Measurements from ENCODE around the gene LMNTD1.

The LMNTD1 gene

DNA sequence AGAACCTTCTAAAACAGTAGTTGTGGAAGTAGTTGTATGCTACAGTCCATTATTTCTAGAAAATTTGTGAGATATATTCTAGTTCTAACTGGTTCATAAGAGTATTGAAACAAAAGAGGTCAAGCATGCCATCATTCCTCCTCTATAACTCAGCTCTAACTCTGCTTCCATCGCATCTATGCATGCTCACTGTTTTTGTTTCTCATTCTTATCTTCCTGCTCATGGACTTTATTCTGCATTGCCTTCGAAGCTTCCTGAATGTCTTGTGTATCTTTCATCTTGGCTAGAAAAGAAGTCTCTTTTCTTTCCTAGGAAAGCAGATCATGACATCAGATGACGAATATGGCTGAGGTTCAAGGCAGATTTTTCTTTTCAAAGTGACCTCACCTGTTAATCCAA is 402 bp downstream of the LMNTD1 start:
- DNase-seq (ENCODE audit: low read depth): no peak

DNA sequence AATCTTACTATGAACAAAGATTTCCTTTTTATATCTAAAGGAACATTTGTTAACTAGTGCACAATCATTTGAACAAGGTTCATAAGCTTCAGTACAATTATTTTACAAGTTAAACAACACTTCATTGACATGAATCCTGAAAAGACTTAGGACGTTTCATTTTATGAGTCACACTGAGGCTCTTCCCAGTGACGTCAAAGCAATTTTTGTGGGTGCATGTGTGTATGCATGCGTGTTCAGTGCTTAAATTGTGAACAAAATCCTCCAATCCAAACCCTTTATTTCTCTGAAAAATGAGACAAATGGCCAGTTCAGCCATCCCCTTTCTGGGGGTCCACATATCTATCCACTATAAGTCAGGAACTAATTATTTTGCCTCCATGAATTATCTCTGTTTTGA is 2.9 kb downstream of the LMNTD1 start:
- DNase-seq (ENCODE audit: low read depth): no peak

- DNase-seq (ENCODE audit: low read depth): no peak
Observed at GRCh38 chr12:25549120-25549519, 4.0 kb downstream of the LMNTD1 start.

GRCh38 chr12:25546318-25546717 is 6.8 kb downstream of the LMNTD1 start:
- DNase-seq (ENCODE audit: low read depth): no peak

GRCh38 chr12:25533150-25533549 is 19.9 kb downstream of the LMNTD1 start:
- no peak for DNase-seq (ENCODE audit: low read depth)

DNA sequence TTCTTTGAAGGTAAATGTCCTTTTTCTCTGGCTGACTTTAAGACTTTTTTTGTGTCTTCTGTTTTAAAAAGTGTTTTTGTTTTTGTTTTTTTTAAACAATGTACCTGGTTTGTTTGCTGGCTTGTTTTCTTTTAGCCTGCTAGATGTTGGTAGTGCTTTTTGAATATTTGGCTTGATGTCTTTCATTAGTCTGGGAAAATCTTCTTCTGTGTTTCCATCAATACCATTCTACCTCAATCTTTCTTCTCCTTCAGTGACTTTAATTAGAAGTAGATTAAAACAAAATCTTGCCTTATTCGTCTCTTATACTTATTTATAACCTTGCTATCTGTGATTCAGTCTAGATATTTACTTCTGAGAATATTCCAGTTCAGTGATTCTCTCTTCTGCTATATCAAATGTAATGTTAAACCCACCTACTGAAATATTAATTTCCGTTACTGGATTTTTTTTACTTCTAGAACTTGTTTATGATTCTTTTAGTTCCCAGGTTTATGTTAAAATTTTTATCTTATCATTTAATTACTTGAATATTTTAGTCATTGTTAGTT is 21.5 kb downstream of the LMNTD1 start:
- DNase-seq (ENCODE audit: low read depth): no peak

GRCh38 chr12:25529738-25530137 is 23.3 kb downstream of the LMNTD1 start:
- DNase-seq (ENCODE audit: low read depth): no peak

DNA sequence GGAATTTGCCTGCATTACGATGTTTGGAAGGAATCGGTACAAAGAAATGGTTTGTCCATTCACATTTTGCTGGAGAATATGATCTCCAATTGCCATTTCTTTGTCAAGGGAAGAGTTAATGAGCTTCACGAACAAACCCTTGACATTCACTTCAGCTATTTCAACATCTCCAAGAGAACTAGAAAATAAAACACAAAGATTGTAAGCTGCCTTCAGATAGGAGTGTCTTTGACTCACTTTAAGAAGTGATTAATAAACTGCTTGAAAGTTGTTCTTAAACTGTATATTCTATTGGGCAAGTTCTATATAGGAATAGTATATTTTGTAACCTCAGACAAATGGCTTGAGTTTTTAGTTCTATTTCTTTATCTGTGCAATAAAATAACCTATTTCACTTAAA is 26.3 kb downstream of the LMNTD1 start:
- no peak for DNase-seq (ENCODE audit: low read depth)

GRCh38 chr12:25524366-25524765 is 28.7 kb downstream of the LMNTD1 start:
- DNase-seq (ENCODE audit: low read depth): no peak

DNA sequence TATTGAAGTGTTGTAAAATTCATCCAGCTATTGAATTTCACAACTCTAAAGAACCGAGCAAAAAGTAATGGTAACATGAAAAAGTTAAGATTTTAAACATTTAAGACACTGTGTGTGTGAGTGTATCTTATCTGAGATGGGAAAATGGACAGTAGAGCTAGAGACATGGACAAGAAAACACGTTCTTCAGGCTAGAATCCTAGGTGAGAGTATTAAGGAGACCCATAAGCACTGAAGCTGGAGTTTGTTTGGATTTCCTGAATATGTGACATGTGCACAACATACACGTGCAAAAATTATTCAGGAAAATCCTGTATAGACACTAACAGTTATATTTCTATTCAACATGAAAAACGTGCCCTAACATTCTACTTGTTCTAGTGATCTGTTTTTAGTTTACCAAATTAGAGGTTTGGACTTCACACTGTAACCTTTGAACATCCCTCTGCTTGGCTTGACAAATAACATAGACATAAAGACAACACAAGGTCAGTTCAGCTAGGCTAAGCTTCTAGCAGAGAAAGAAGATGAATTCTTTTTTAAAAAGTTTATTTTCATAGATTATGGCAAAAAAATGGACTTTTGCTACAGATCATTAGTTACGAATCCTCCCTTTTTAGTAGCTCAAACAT is 31.3 kb downstream of the LMNTD1 start:
- no peak for DNase-seq (ENCODE audit: low read depth)

GRCh38 chr12:25518512-25518911 is 34.6 kb downstream of the LMNTD1 start:
- DNase-seq (ENCODE audit: low read depth): peak; percentile 1

- no peak for DNase-seq (ENCODE audit: low read depth)
Observed at GRCh38 chr12:25504744-25505143, 48.3 kb downstream of the LMNTD1 start.

- no peak for DNase-seq (ENCODE audit: low read depth)
Observed at GRCh38 chr12:25503666-25504065, 49.4 kb downstream of the LMNTD1 start.

DNA sequence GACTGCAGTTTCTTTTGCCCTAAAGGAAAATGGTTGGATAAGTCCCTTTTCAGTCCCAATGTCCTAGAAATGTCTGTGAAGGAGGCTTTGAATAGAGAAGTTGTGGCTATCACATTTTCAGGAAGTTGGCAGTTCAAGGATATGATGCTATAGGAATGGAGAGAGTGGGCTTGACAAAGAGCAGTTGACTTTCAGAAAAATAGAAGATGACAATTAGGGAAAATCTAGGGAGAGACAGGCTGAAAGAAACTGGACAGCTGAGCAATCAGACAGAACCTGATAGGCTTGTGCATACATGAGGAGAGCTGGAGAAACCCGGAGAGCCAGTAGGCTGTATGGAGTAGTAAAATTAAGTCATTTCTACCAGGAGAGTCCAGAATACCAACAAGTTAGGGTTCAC is 50.5 kb downstream of the LMNTD1 start:
- no peak for DNase-seq (ENCODE audit: low read depth)

- no peak for DNase-seq (ENCODE audit: low read depth)
Observed at GRCh38 chr12:25502118-25502517, 51.0 kb downstream of the LMNTD1 start.

DNA sequence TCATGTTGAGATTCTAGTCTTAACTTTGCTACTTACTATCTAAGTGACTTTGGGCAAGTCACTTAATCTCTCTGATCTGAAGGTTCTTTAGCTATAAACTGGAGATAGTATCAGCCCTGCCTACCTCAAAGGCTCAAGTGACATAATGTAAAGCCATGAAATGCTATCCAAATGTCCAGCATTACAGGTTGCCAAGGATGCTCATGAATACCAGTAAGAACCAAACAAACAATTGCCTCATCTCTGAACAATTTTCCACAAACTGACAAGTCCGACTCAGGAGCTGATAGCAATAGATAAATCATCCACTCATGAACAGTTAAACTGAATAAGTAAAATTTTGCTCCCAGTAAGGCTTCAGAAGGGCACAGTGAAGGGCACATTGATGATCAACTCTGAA is 51.5 kb downstream of the LMNTD1 start:
- DNase-seq (ENCODE audit: low read depth): no peak

- no peak for DNase-seq (ENCODE audit: low read depth)
Observed at GRCh38 chr12:25500651-25501050, 52.4 kb downstream of the LMNTD1 start.

DNA sequence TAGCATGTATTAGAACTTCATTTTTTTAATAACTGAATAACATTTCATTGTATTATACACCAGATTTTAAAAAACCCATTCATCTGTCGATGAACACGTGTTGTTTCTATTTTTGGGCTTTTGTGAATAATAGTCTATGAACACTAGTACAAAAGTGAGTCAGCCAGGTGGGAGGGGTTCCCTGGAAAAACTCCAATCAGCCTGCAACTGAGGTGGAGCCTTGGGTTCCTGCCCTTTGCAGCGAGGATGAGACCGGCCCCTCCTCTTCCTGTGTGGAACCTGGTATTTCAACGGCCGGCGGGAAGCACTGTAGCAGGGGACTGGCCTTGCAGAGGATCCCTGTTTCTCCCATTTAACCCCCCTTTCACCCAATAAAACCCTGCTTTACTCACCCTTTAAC is 56.1 kb downstream of the LMNTD1 start:
- DNase-seq (ENCODE audit: low read depth): no peak

GRCh38 chr12:25496098-25496587 is 56.9 kb downstream of the LMNTD1 start:
- DNase-seq (ENCODE audit: low read depth): no peak

DNA sequence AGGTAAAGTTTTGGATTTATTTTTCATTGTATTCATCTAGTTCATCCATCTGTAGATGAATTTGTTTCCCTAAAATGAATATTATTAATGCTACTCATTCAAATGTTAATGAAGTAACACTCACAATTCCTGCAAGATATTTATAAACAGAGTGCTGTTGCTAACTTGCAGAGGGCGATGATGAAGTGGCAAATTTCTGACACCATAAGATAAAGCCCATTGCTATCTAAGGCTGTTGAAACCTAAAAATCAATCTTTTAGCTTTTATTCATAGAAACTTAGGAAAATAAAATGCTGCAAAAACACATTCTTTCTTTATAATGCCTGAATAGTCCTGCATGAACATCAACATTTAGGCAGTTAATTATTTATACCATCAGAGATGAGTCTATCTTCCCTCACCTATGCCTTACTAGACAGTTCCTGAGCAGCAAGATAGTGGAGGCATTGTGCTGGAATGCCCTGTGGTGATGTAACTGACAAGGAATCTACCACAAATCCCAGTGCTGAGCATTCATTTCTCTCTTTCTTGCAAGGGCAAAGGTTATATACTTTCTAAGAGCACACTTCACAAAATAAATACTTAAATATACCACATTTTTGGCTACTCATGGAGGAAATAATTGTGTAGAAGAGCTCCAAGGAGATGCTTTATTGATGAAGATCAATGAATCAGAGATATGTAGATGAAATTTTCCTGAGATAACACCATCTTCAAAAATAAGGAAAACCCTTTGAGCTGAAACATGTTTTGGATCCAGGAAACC is 57.6 kb downstream of the LMNTD1 start:
- no peak for DNase-seq (ENCODE audit: low read depth)

DNA sequence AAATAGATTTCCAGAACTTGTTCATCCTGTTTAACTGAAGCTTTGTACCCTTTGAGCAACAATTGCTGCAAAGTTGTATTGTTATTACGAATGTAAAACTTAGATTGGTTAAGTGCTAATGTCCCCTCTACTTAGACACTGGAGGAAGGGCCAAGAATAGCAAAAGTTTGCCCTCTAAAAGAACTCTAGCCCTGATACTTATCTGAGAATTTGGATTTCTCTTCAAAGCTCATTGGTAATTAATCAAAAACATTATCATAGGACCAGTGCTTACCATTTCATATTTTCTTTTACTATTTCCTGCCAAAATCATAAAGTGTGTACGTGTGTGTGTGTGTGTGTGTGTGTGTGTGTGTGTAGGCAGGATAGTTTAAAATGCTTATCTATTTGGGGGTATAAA is 58.2 kb downstream of the LMNTD1 start:
- DNase-seq (ENCODE audit: low read depth): no peak

DNA sequence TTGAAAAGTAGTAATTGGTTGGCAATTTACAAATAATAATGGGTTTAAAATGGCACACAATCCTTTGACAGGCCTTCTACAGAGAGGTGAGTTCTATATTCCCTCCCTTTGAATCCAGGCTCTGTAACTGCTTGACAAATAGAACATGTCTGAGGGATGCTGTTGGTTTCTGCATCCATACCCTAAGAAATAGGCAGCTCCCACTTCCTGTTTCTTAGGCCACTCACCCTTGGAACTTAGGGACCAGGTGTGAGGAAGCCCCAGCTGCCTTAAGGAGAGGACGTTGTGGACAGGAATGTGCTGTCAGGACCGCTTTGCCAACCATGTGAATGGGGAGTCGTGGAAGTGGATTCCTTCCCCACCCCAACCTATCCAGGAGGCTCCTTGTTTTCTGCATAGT is 59.4 kb downstream of the LMNTD1 start:
- no peak for DNase-seq (ENCODE audit: low read depth)
